HFFc6 (cell line): ENCODE data around the gene SLC9A4. TPM values are rescaled to one million over a fixed set of nuclear protein-coding genes. Genes with fewer than 3 reads are reported as not detected.

Experiments
- DNase-seq: peaks from one replicate; pipeline ENCODE4 v3.0.0-alpha.2; 2018
- H3K27ac Mint-ChIP-seq: 2 replicates; pipeline ENCODE4 v1.8.0; 2020; ENCODE audit warnings: mild to moderate bottlenecking, mixed read lengths
- H3K27me3 Mint-ChIP-seq: 2 replicates; pipeline ENCODE4 v1.8.0; 2021; ENCODE audit warnings: mild to moderate bottlenecking, moderate library complexity, mixed read lengths; ENCODE audit not compliant: insufficient read depth
- H3K36me3 Mint-ChIP-seq: 2 replicates; pipeline ENCODE4 v1.8.0; 2021; ENCODE audit warnings: low read depth, mixed read lengths
- H3K4me1 Mint-ChIP-seq: 2 replicates; pipeline ENCODE4 v1.8.0; 2020; ENCODE audit warnings: low read depth, mixed read lengths
- H3K4me3 Mint-ChIP-seq: 2 replicates; pipeline ENCODE4 v1.8.0; 2020; ENCODE audit warnings: mild to moderate bottlenecking, moderate library complexity, mixed read lengths
- H3K9me3 Mint-ChIP-seq: 2 replicates; pipeline ENCODE4 v1.8.0; 2020; ENCODE audit warnings: mild to moderate bottlenecking, mixed read lengths
- CTCF ChIP-seq: fragments of 200-600 bp; sonication (generic); IDR thresholded peaks from 2 replicates; pipeline ENCODE4 v1.5.0; 2021; ENCODE audit warnings: antibody characterized with exemption, mild to moderate bottlenecking
- long read RNA-seq: library from polyadenylated mRNA; unstranded; transcript quantifications from one replicate; pipeline ENCODE4 v2.0.0, GENCODE V29; 2019
- total RNA-seq, 6 experiments: library from RNA; stranded (reverse); fragmentation: NEBNext Ultra II Directional; extraction: Animal tissue kit (Norgen Biotek cat#: 25700); gene quantifications; 2 replicates in 1 of 6; 3 replicates in 5 of 6; pipeline ENCODE4 v1.2.3, GENCODE V29; 2021

SLC9A4 gene
- under 1 TPM in 1 of 6 experiments, not detected in 5; 0.05 TPM for total RNA-seq
- long read RNA-seq: 0 reads

- H3K27me3 Mint-ChIP-seq: peaks cover 2% of the 10 kb centered on the region
- peak; percentile 91 for TF ChIP-seq CTCF
Measured at GRCh38 chr2:102473020-102473419, at the start of gene SLC9A4. Gene SLC9A4, plus strand, starts transcription at chr2:102473226. Its CDS starts 534 bp downstream, at chr2:102473760.

GRCh38 chr2:102423368-102423767 lies 49.7 kb upstream of the SLC9A4 start:
- peaks cover 14% of the 10 kb centered on the region for H3K27me3 Mint-ChIP-seq
- no peaks in the 10 kb centered on the region for H3K9me3 Mint-ChIP-seq
- no peaks in the 10 kb centered on the region for H3K36me3 Mint-ChIP-seq
- H3K4me1 Mint-ChIP-seq: no peaks in the 10 kb centered on the region
- DNase-seq: no peak
- H3K27ac Mint-ChIP-seq: no peak overlapping the region
- no peak for TF ChIP-seq CTCF
- no peak overlapping the region for H3K4me3 Mint-ChIP-seq

More at GRCh38 chr2:102473020-102473419, at the start of gene SLC9A4:
- no peaks in the 10 kb centered on the region for H3K36me3 Mint-ChIP-seq
- DNase-seq: peak; percentile 16
- no peak within 1 kb of the TSS for H3K27ac Mint-ChIP-seq
- peaks cover 9% of the 10 kb centered on the region; the same call in 1 of the 2 replicates for H3K9me3 Mint-ChIP-seq
- no peaks in the 10 kb centered on the region for H3K4me1 Mint-ChIP-seq
- H3K4me3 Mint-ChIP-seq: no peak within 1 kb of the TSS

- Mint-ChIP-seq H3K36me3 (no peaks in the 10 kb centered on the region), H3K27ac (no peak overlapping the region), H3K4me1 (no peaks in the 10 kb centered on the region), H3K4me3 (no peak overlapping the region), H3K9me3 (no peaks in the 10 kb centered on the region), H3K27me3 (peaks cover 14% of the 10 kb centered on the region)
- DNase-seq: no peak
- no peak for TF ChIP-seq CTCF
Measured at GRCh38 chr2:102424754-102425153, 48.3 kb upstream of the SLC9A4 start.

GRCh38 chr2:102425441-102426132 lies 47.4 kb upstream of the SLC9A4 start:
- no peak for TF ChIP-seq CTCF
- Mint-ChIP-seq H3K4me3 (no peak overlapping the region), H3K9me3 (no peaks in the 10 kb centered on the region), H3K36me3 (no peaks in the 10 kb centered on the region), H3K4me1 (no peaks in the 10 kb centered on the region), H3K27me3 (peaks cover 12% of the 10 kb centered on the region), H3K27ac (no peak overlapping the region)
- no peak for DNase-seq

- Mint-ChIP-seq H3K4me1 (no peaks in the 10 kb centered on the region), H3K27me3 (peaks cover 6% of the 10 kb centered on the region; the same call in 1 of the 2 replicates), H3K9me3 (no peaks in the 10 kb centered on the region), H3K27ac (no peak overlapping the region), H3K4me3 (no peak overlapping the region), H3K36me3 (no peaks in the 10 kb centered on the region)
- no peak for TF ChIP-seq CTCF
- DNase-seq: no peak
Measured at GRCh38 chr2:102427249-102427648, 45.8 kb upstream of the SLC9A4 start.
